ENCODE data around the gene CEP192.

GRCh38 chr18:13163167-13163927 lies 172.2 kb downstream of the CEP192 start:
- TF ChIP-seq CTCF (IDR thresholded peaks at IDR 0.05; ENCODE audit: low read depth, low read length, poor library complexity, severe bottlenecking): no peak
- TF ChIP-seq EZH2phosphoT487 (IDR thresholded peaks at IDR 0.05; ENCODE audit: borderline replicate concordance, low read length): no peak
